Measurements from ENCODE around the gene RIN1. TPM values are rescaled to one million over a fixed set of nuclear protein-coding genes. Genes with fewer than 3 reads are reported as not detected.

Gene RIN1
- total and polyA plus RNA-seq, 9 of the 15 experiments (the other 6 are each of a cell fraction or from before 2014, with no cell fraction given) = 0.01 to 1.2 (median 0.45) TPM; not detected in 1

DNA sequence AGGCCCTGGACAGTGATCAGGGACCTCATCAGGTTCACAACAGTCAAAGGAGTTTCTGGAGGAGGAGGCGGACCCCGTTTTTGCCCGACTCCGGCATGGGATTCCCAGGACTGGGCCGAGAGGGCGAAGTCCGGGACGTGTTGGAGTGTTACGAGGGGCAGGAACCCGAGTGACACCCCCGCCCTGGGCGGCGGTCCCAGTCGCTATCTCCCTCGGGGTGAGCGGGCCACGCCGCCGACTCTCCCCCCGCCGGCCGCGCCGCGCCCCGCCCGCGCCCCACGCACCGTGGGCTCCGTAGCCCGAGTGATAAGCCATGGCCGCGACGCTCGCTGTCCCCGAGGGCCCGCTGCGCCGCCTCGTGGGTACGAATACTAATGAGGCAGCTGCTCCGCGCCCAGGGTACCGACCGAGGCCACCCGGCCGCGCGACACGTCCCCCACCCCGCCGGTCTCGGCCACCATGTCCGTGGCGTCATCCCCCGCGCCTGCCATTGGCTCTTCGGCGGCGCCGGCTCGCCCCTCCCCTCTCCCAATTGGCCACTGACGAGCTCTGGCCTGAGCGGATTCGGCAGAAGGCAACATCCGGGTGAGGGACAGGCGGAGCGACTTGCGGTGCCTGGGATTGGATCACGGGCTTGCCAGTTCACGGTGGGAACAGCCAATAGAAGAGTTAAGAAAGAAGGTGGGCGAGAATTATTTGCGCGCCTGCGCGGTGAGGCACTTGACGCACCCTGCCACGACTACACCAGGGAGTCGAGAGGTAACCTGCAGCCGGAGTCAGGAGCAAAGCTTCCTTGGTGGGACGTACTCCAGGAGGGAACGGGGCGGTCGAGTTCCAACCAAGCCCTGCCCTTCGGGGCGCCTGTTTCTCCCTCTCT is 47.3 kb downstream of the RIN1 start, which contains the start of gene YIF1A (continued):
- TF ChIP-seq, protein P1, sequence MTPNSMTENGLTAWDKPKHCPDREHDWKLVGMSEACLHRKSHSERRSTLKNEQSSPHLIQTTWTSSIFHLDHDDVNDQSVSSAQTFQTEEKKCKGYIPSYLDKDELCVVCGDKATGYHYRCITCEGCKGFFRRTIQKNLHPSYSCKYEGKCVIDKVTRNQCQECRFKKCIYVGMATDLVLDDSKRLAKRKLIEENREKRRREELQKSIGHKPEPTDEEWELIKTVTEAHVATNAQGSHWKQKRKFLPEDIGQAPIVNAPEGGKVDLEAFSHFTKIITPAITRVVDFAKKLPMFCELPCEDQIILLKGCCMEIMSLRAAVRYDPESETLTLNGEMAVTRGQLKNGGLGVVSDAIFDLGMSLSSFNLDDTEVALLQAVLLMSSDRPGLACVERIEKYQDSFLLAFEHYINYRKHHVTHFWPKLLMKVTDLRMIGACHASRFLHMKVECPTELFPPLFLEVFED (CRISPR knock-in tag; conservative IDR thresholded peaks at IDR 0.05) = no peak
- peak; percentile 76 for TF ChIP-seq MEIS2 (IDR thresholded peaks at IDR 0.05; ENCODE audit: partially characterized antibody)
- peak; percentile 57; the same call in 1 of the 2 replicates for TF ChIP-seq BRD4 (IDR thresholded peaks at IDR 0.05)
- TF ChIP-seq FOSL1 (tag; conservative IDR thresholded peaks at IDR 0.05) = peak; percentile 46; the same call in 1 of the 2 replicates
- no peak for TF ChIP-seq ETV5 (CRISPR knock-in tag; IDR thresholded peaks at IDR 0.05; ENCODE audit: low read depth)
- TF ChIP-seq ZNF668 (CRISPR knock-in tag; IDR thresholded peaks at IDR 0.05) = no peak
- TF ChIP-seq HDAC2 (IDR thresholded peaks at IDR 0.05) = no peak
- no peak for TF ChIP-seq ARID2 (IDR thresholded peaks at IDR 0.05)
- TF ChIP-seq, protein P2, sequence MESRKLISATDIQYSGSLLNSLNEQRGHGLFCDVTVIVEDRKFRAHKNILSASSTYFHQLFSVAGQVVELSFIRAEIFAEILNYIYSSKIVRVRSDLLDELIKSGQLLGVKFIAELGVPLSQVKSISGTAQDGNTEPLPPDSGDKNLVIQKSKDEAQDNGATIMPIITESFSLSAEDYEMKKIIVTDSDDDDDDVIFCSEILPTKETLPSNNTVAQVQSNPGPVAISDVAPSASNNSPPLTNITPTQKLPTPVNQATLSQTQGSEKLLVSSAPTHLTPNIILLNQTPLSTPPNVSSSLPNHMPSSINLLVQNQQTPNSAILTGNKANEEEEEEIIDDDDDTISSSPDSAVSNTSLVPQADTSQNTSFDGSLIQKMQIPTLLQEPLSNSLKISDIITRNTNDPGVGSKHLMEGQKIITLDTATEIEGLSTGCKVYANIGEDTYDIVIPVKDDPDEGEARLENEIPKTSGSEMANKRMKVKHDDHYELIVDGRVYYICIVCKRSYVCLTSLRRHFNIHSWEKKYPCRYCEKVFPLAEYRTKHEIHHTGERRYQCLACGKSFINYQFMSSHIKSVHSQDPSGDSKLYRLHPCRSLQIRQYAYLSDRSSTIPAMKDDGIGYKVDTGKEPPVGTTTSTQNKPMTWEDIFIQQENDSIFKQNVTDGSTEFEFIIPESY (CRISPR knock-in tag; IDR thresholded peaks at IDR 0.05) = 0 out of 2 replicates have a peak, but pooled peaks have one; percentile 14
- no peak for TF ChIP-seq ZNF445 (CRISPR knock-in tag; IDR thresholded peaks at IDR 0.05; ENCODE audit: low read depth)
- peak; percentile 60 to 93 (median 84) for TF ChIP-seq YY1 (IDR thresholded peaks at IDR 0.05; ENCODE audit: borderline replicate concordance in 1 of 3, control insufficient read depth in 1 of 3, extremely low read depth in 1 of 3, insufficient read depth in 3 of 3, insufficient read length in 1 of 3, insufficient replicate concordance in 2 of 3, low read depth in 1 of 3, low read length in 2 of 3)
- TF ChIP-seq SMAD4 (CRISPR knock-in tag; conservative IDR thresholded peaks at IDR 0.05) = peak; percentile 86
- TF ChIP-seq, protein P3, sequence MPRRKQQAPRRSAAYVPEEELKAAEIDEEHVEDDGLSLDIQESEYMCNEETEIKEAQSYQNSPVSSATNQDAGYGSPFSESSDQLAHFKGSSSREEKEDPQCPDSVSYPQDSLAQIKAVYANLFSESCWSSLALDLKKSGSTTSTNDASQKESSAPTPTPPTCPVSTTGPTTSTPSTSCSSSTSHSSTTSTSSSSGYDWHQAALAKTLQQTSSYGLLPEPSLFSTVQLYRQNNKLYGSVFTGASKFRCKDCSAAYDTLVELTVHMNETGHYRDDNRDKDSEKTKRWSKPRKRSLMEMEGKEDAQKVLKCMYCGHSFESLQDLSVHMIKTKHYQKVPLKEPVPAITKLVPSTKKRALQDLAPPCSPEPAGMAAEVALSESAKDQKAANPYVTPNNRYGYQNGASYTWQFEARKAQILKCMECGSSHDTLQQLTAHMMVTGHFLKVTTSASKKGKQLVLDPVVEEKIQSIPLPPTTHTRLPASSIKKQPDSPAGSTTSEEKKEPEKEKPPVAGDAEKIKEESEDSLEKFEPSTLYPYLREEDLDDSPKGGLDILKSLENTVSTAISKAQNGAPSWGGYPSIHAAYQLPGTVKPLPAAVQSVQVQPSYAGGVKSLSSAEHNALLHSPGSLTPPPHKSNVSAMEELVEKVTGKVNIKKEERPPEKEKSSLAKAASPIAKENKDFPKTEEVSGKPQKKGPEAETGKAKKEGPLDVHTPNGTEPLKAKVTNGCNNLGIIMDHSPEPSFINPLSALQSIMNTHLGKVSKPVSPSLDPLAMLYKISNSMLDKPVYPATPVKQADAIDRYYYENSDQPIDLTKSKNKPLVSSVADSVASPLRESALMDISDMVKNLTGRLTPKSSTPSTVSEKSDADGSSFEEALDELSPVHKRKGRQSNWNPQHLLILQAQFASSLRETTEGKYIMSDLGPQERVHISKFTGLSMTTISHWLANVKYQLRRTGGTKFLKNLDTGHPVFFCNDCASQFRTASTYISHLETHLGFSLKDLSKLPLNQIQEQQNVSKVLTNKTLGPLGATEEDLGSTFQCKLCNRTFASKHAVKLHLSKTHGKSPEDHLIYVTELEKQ (CRISPR knock-in tag; IDR thresholded peaks at IDR 0.05) = no peak
- TF ChIP-seq ILF3 (IDR thresholded peaks at IDR 0.05; ENCODE audit: borderline replicate concordance) = no peak; the same call in 1 of the 2 replicates
- TF ChIP-seq HNRNPLL (IDR thresholded peaks at IDR 0.05; ENCODE audit: low read depth, low read length, poor library complexity, severe bottlenecking) = peak; percentile 34
- peak; percentile 73; the same call in 1 of the 2 replicates for TF ChIP-seq ZC3H4 (CRISPR knock-in tag; IDR thresholded peaks at IDR 0.05; ENCODE audit: borderline replicate concordance)
- TF ChIP-seq, protein P4, sequence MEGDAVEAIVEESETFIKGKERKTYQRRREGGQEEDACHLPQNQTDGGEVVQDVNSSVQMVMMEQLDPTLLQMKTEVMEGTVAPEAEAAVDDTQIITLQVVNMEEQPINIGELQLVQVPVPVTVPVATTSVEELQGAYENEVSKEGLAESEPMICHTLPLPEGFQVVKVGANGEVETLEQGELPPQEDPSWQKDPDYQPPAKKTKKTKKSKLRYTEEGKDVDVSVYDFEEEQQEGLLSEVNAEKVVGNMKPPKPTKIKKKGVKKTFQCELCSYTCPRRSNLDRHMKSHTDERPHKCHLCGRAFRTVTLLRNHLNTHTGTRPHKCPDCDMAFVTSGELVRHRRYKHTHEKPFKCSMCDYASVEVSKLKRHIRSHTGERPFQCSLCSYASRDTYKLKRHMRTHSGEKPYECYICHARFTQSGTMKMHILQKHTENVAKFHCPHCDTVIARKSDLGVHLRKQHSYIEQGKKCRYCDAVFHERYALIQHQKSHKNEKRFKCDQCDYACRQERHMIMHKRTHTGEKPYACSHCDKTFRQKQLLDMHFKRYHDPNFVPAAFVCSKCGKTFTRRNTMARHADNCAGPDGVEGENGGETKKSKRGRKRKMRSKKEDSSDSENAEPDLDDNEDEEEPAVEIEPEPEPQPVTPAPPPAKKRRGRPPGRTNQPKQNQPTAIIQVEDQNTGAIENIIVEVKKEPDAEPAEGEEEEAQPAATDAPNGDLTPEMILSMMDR (IDR thresholded peaks at IDR 0.05 in 2 of 3, conservative IDR thresholded peaks at IDR 0.05 in 1 of 3; ENCODE audit: insufficient read depth in 2 of 3, low read depth in 1 of 3, low read length in 3 of 3) = peak in 2 of 3 experiments; percentile 30 to 39; a peak in 4 of 6 replicates

Data from K562 (cell line).